GM19397 (cell line): ENCODE measurements around the gene UMAD1.

ENCODE experiments used
- ATAC-seq: cut with Tn5 transposase; IDR thresholded peaks from one replicate; pipeline ENCODE4 v1.9.1; 2021; ENCODE audit warnings: mild to moderate bottlenecking, moderate library complexity; ENCODE audit not compliant: unreplicated experiment

Gene UMAD1

DNA sequence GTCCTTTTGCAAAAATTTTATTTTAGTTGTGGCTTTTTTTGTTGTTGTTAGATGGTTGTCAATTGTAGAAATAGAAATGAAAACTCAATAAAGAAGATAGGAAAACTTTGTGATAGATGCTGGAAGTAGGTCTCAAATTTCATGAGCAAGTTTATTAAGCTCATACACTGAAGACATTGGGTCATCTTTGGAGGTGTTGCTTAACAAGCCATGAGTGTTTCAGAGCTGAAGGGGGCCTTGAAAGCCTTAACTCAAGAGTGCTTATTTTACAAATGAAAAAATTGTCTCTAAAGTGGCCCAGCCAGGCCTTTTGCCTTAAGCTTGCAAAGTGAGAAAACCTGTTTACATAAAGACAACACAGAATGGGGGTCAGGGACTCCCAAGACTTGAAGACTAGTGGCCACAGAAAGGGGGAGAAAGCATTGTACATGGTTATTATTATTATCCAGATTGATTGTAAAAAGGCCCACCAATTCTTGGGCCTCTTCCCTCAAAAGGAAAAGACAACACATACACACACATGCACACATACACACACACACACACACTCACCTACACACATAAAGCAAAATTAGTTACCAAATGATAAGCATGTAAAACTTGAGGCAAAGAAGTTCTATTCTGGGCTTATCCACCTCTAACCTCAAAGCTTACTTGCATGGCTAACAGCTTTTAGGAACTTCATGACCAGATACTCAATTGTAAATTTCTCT, 278.3 kb downstream of the UMAD1 start:
- no peak for ATAC-seq

DNA sequence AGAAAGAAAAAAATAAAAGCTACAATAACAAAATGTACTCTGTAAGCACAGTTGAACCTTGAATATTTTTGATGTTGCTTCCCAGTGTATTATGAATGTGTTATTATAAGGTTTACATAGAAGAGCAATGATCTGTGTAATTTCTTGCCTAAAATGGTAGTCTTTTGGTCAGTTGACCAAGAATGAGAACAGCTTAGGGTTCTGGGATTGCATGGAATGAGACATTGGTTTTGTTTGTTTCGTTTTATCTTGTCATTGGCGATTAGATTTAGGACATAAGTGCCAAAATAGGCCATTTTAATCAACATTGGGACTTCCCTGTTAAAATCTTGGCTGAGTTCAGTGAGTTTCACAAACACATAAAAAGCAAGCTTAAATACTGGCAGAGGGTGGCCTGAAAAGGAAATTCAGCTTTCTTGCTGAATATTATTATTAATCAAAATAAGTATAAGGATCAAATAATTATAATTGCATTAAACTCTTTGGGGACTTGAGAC, 278.9 kb downstream of the UMAD1 start:
- ATAC-seq, result no peak

DNA sequence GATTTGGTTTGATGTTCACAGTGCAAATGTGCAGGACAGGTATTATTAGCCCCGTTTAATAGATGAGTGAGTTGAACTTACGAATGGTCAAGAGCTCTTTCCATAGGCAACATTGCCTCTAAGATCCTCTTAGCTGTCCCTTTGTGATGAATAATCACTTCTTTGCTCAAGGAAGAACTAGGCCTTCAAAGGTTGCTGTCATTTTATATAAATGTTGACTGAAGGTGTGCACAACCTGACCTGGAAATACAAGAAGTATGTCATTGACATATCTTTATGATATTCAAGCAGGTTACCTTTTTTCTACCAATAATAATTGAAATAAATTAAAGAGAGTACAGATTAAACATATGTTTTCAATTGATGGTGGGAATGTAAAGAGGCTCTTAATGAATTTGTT, 279.5 kb downstream of the UMAD1 start:
- no peak for ATAC-seq

DNA sequence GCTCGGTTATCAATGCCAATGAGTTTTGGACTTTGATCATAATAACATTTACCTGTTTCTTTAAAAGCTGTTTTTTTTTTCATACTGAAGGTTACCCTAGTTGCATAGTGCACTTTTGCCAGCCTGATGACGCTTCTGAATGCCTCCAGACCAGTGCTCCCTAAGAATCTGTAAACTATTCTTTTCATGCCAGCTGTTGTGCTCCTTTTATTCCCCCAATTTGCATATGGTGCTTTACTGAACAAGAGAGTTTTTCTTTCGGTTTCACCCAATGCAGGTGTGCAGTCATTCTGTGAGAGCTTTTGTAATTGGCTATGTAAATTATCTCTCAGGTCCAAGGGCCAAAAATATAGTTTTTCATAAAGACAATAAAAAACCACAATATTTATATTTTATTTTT, 279.9 kb downstream of the UMAD1 start:
- peak; percentile 88 for ATAC-seq

- ATAC-seq, result no peak
Observed at GRCh38 chr7:7921830-7922229, 281.3 kb downstream of the UMAD1 start.

DNA sequence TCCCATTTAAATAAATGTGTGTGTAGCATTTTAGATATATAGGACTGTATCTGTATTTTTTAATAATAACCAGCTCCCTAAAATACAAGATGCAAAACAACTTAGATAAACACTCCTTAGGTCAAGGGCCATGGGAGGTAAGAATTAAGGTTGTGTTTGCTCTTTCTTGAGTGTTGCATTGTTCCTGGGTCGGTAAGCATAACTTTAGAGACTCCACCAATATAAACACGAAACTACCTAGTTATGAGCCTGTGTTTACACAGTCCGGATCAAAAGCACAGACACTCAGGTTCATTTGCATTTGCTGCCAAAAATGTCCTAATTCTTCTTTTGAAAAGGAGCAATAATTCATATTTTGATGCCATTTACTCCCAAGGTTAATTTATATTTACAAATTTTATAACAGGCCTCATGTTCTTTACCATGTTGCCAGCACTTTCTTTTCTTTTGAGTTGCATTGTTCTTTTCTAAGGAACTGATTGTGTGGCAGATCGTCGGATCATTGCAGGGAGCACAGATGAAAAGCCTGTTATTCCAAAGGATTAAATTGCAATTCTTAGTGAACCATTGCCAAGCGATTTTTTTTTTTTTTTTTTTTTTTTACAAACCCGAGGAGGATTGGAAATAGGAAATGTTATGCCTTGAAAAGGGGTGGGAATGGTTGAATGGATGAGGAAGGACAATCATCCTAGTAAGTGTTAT, 282.3 kb downstream of the UMAD1 start:
- ATAC-seq, result no peak

DNA sequence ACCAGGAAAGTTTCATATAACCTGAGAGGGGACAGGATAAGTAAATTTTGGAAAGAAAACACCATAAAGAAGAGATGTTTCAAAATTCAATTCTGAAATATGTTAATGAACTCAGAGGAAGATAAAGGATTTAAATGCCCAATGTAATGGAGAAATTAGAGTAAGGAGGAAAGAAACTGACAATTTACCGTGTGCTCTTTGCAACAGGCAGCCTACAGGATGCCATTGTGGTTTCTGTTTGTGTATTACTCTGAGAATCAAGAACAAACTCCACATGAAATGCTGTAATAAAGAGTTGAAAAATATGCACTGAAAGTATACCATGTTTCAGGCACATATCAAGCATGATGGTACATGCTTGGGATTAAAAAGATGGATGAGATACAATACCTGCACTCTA, 283.3 kb downstream of the UMAD1 start:
- ATAC-seq, result no peak

- ATAC-seq, result no peak
Observed at GRCh38 chr7:7924303-7924702, 283.8 kb downstream of the UMAD1 start.
